ENCODE measurements around the gene TTLL8. TPM values are rescaled to one million over a fixed set of nuclear protein-coding genes. Genes with fewer than 3 reads are reported as not detected.

Gene TTLL8
- total and polyA plus RNA-seq, 2 of the 8 experiments (the other 6 are each of a cell fraction or from before 2014, with no cell fraction given): not detected

DNA sequence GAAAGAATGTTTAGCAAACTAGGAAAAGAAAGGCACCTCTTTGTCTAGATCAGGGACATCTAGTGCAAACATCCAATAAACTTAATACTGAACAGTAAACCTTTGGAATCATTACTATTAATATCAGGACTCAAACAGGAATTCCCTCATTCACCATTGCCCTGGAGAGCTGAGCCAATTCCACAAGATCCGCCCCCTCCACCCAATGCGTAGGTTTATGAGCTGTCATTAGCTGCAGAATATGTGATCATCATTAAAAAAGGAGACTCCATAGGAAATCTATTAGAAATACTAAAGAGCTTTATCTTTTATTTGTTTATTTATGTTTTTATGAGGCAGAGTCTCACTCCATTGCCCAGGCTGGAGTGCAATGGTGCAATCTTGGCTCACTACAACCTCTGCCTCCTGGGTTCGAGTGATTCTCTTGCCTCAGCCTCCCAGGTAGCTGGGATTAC is 51.0 kb downstream of the TTLL8 start:
- POLR2A ChIA-PET (ENCODE audit: partially characterized antibody): no interaction called here
- TF ChIP-seq PHF8 (conservative IDR thresholded peaks at IDR 0.05; ENCODE audit: low read depth, low read length): no peak
- TF ChIP-seq BACH1 (IDR thresholded peaks at IDR 0.05; ENCODE audit: low read length): no peak
- TF ChIP-seq E2F6 (IDR thresholded peaks at IDR 0.05): no peak
- TF ChIP-seq CBX5 (IDR thresholded peaks at IDR 0.05; ENCODE audit: low read depth, low read length): no peak
- no peak for TF ChIP-seq CHD1 (IDR thresholded peaks at IDR 0.05; ENCODE audit: low read depth, low read length)
- TF ChIP-seq NANOG (IDR thresholded peaks at IDR 0.05; ENCODE audit: insufficient read depth, low read depth, low read length, poor library complexity, severe bottlenecking): no peak
- TF ChIP-seq RXRA (IDR thresholded peaks at IDR 0.05; ENCODE audit: insufficient read depth, low read depth, low read length): no peak
- no peak for TF ChIP-seq EGR1 (IDR thresholded peaks at IDR 0.05; ENCODE audit: borderline replicate concordance, low read depth, low read length)

More for the DNA sequence above, 51.0 kb downstream of the TTLL8 start:
- H2BK5ac ChIP-seq (ENCODE audit: low read depth, low read length): no peak overlapping the region
- H3K18ac ChIP-seq (ENCODE audit: extremely low read depth, low read length): no peak overlapping the region
- no peaks in the 10 kb centered on the region for H3K79me1 ChIP-seq (ENCODE audit: low read depth, low read length)
- 86% methylated on average over 3 of the region's 3 CpGs; no CpG with 5 or more reads in 1 of the 2 experiments for WGBS, 2 experiments (ENCODE audit: extremely low coverage in 1 of 2, insufficient coverage in 1 of 2, insufficient read length in 1 of 2, insufficient replicate concordance in 2 of 2, low coverage in 1 of 2, low lambda C conversion rate in 2 of 2, missing lambda C conversion rate in 1 of 2)
- no peak overlapping the region for H4K91ac ChIP-seq (replicated peaks; ENCODE audit: insufficient read length, low read length)
- DNase-seq (ENCODE audit: low read depth in 1 of 2, low spot score in 2 of 2) (no peak), FAIRE-seq (no peak)
- H2AFZ ChIP-seq (ENCODE audit: low read length): no peak overlapping the region
- H2BK120ac ChIP-seq (replicated peaks; ENCODE audit: low read depth, low read length): no peak overlapping the region
- H3K36me3 ChIP-seq (ENCODE audit: control insufficient read depth in 2 of 4, insufficient read depth in 4 of 4, low read length in 3 of 4): no peaks in the 10 kb centered on the region
- peaks cover 2% of the 10 kb centered on the region; the same call in 1 of the 2 replicates for H3K23me2 ChIP-seq (ENCODE audit: low read depth, low read length)
- no peaks in the 10 kb centered on the region for H3K79me2 ChIP-seq (ENCODE audit: control insufficient read depth in 1 of 2, insufficient read depth in 2 of 2, low read length in 2 of 2)
- H4K8ac ChIP-seq (ENCODE audit: extremely low read depth, insufficient read depth, low read length): no peak overlapping the region
- H2AK5ac ChIP-seq (ENCODE audit: low read depth, low read length): no peak overlapping the region
- no peak overlapping the region for H3K56ac ChIP-seq (replicated peaks; ENCODE audit: insufficient read length, low read depth, low read length)
- peaks cover 2 to 22% (median 17%) of the 10 kb centered on the region in 4 experiments for H3K27me3 ChIP-seq (replicated peaks in 1 of 4; ENCODE audit: control insufficient read depth in 3 of 4, extremely low read depth in 1 of 4, insufficient read depth in 3 of 4, low read length in 3 of 4)
- no peak overlapping the region for H3K4me3 ChIP-seq (ENCODE audit: extremely low read depth in 1 of 4, insufficient read depth in 2 of 4, low read depth in 3 of 4, low read length in 4 of 4)
- H4K5ac ChIP-seq (ENCODE audit: insufficient read length, low read depth, low read length): no peak overlapping the region
- H3K4me1 ChIP-seq (replicated peaks in 1 of 4; ENCODE audit: control insufficient read depth in 3 of 4, insufficient read depth in 4 of 4, low read length in 3 of 4): peaks cover 0 to 13% (median 9%) of the 10 kb centered on the region in 4 experiments; a peak in 6 of 7 replicates
- no peak overlapping the region for H2BK12ac ChIP-seq (ENCODE audit: low read depth, low read length)
- H3K23ac ChIP-seq (ENCODE audit: insufficient read length): no peak overlapping the region
- no peak overlapping the region for H3K27ac ChIP-seq (ENCODE audit: low read depth, low read length)
- H3K14ac ChIP-seq (ENCODE audit: insufficient read length): no peak overlapping the region
- H3K9me3 ChIP-seq (ENCODE audit: insufficient read depth in 2 of 2, low read depth in 1 of 2, low read length in 1 of 2): no peaks in the 10 kb centered on the region
- H4K20me1 ChIP-seq (replicated peaks in 1 of 2; ENCODE audit: control insufficient read depth in 1 of 2, insufficient read depth in 2 of 2, low read length in 2 of 2): no peaks in the 10 kb centered on the region
- no peak overlapping the region for H2BK20ac ChIP-seq (ENCODE audit: low read length)
- H3K4ac ChIP-seq (replicated peaks; ENCODE audit: insufficient read length, low read depth, low read length): no peak overlapping the region
- no peak overlapping the region for H2BK15ac ChIP-seq (ENCODE audit: low read length)
- H3K9ac ChIP-seq (replicated peaks in 1 of 4; ENCODE audit: extremely low read depth in 1 of 4, low read depth in 3 of 4, low read length in 3 of 4): no peak overlapping the region
- H3K4me2 ChIP-seq (ENCODE audit: insufficient read depth in 1 of 2, low read depth in 2 of 2, low read length in 2 of 2): no peak overlapping the region
- CTCF ChIA-PET (ENCODE audit: partially characterized antibody): interaction anchor here (2.8 kb wide), 1 partner anchor 14 kb away, joined by 16 read pairs; no protein-coding TSS in a partner anchor

Data from H1 (cell line).